ENCODE measurements around the gene RIMS3. TPM values are rescaled to one million over a fixed set of nuclear protein-coding genes. Genes with fewer than 3 reads are reported as not detected.
A peak's percentile ranks its signal among the peaks of the same experiment; 100 is the strongest.

RIMS3 gene
- total RNA-seq, 1 experiment from 2014 or later, result 9.0 TPM

GRCh38 chr1:40709802-40710278 is 44.4 kb upstream of the RIMS3 start:
- CTCF ChIA-PET, result no interaction called here
- Histone ChIP-seq H3K9me3 (ENCODE audit: control insufficient read depth in 1 of 2, insufficient read depth in 1 of 2, low read depth in 1 of 2, low read length in 2 of 2) (no peaks in the 10 kb centered on the region), H3K4me3 (replicated peaks in 1 of 2; ENCODE audit: low read depth in 1 of 2, low read length in 2 of 2) (peak overlapping the region; percentile 61 to 62), H3K36me3 (ENCODE audit: control insufficient read depth in 1 of 2, insufficient read depth in 2 of 2, low read length in 2 of 2) (no peaks in the 10 kb centered on the region), H3K27ac (ENCODE audit: low read depth, low read length) (peak overlapping the region; percentile 58; the same call in 1 of the 2 replicates), H3K79me2 (ENCODE audit: insufficient read depth, low read length) (peaks cover 93% of the 10 kb centered on the region), H3K9me2 (ENCODE audit: insufficient read depth) (no peaks in the 10 kb centered on the region; the same call in 1 of the 2 replicates), H3K4me2 (ENCODE audit: low read length) (peak overlapping the region; percentile 75), H2AFZ (ENCODE audit: low read depth, low read length, poor library complexity, severe bottlenecking) (no peak overlapping the region), H3K27me3 (ENCODE audit: insufficient read depth, low read length) (no peaks in the 10 kb centered on the region), H3K4me1 (ENCODE audit: control insufficient read depth in 1 of 2, insufficient read depth in 2 of 2, low read length in 2 of 2) (peaks cover 35 to 51% of the 10 kb centered on the region in 2 experiments), H3K9ac (ENCODE audit: low read length) (peak overlapping the region; percentile 60), H4K20me1 (ENCODE audit: insufficient read depth) (no peaks in the 10 kb centered on the region)
- BruUV-seq (replicated peaks), result no TSS peak
- DNase-seq (ENCODE audit: low read depth, low spot score) (no peak), ATAC-seq (no peak)
- intact Hi-C loops (cut with micrococcal nuclease), result no loop called here
- POLR2A ChIA-PET, result interaction anchor here (0.6 kb wide), 1 partner anchor 621 kb away, joined by 3 read pairs; no protein-coding TSS in a partner anchor
- RAD21 ChIA-PET (ENCODE audit: low non-redundant PET in 1 of 2, low total read pairs in 2 of 2, uncharacterized antibody in 2 of 2, unreplicated experiment in 2 of 2), result no interaction called here
- TF ChIP-seq, protein P1, sequence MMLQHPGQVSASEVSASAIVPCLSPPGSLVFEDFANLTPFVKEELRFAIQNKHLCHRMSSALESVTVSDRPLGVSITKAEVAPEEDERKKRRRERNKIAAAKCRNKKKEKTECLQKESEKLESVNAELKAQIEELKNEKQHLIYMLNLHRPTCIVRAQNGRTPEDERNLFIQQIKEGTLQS (IDR thresholded peaks at IDR 0.05), result no peak
- no peak for TF ChIP-seq EGR1 (IDR thresholded peaks at IDR 0.05; ENCODE audit: low read depth)
- TF ChIP-seq POLR2AphosphoS5 (IDR thresholded peaks at IDR 0.05; ENCODE audit: low read depth, low read length), result no peak
- no peak for TF ChIP-seq POLR2A (IDR thresholded peaks at IDR 0.05; ENCODE audit: borderline replicate concordance, extremely low read depth, insufficient read depth, insufficient read length)
- TF ChIP-seq SIN3A (IDR thresholded peaks at IDR 0.05; ENCODE audit: low read depth), result no peak
- no peak for TF ChIP-seq EZH2phosphoT487 (IDR thresholded peaks at IDR 0.05; ENCODE audit: borderline replicate concordance)
- TF ChIP-seq SRF (IDR thresholded peaks at IDR 0.05; ENCODE audit: low read depth), result no peak

- H3K79me2 ChIP-seq (ENCODE audit: insufficient read depth, low read length), result peaks cover 95% of the 10 kb centered on the region
- H3K9ac ChIP-seq (ENCODE audit: low read length), result peak overlapping the region; percentile 60
- H3K9me3 ChIP-seq (ENCODE audit: control insufficient read depth in 1 of 2, insufficient read depth in 1 of 2, low read depth in 1 of 2, low read length in 2 of 2), result no peaks in the 10 kb centered on the region
- peak overlapping the region; percentile 61 to 62 for H3K4me3 ChIP-seq (replicated peaks in 1 of 2; ENCODE audit: low read depth in 1 of 2, low read length in 2 of 2)
- BruUV-seq (replicated peaks), result TSS peak; percentile 62
- H3K27me3 ChIP-seq (ENCODE audit: insufficient read depth, low read length), result no peaks in the 10 kb centered on the region
- intact Hi-C loops (cut with micrococcal nuclease), result no loop called here
- peaks cover 35 to 55% of the 10 kb centered on the region in 2 experiments for H3K4me1 ChIP-seq (ENCODE audit: control insufficient read depth in 1 of 2, insufficient read depth in 2 of 2, low read length in 2 of 2)
- POLR2A ChIA-PET, result no interaction called here
- TF ChIP-seq TCF7L2 (IDR thresholded peaks at IDR 0.05; ENCODE audit: borderline replicate concordance, extremely low read depth, insufficient read depth, insufficient read length) (peak; percentile 35), SP1 (IDR thresholded peaks at IDR 0.05; ENCODE audit: low read depth) (peak; percentile 99), EZH2phosphoT487 (IDR thresholded peaks at IDR 0.05; ENCODE audit: borderline replicate concordance) (no peak), CBX3 (IDR thresholded peaks at IDR 0.05; ENCODE audit: low read depth) (no peak), POLR2AphosphoS5 (IDR thresholded peaks at IDR 0.05; ENCODE audit: low read depth, low read length) (peak; percentile 42), SRF (IDR thresholded peaks at IDR 0.05; ENCODE audit: low read depth) (peak; percentile 91), ELF1 (IDR thresholded peaks at IDR 0.05; ENCODE audit: borderline replicate concordance, low read depth) (peak; percentile 78)
- RAD21 ChIA-PET (ENCODE audit: low non-redundant PET in 1 of 2, low total read pairs in 2 of 2, uncharacterized antibody in 2 of 2, unreplicated experiment in 2 of 2), result no interaction called here
- DNase-seq (ENCODE audit: low read depth, low spot score) (peak; percentile 92), ATAC-seq (peak; percentile 97)
- no peaks in the 10 kb centered on the region; the same call in 1 of the 2 replicates for H3K9me2 ChIP-seq (ENCODE audit: insufficient read depth)
- no peaks in the 10 kb centered on the region for H3K36me3 ChIP-seq (ENCODE audit: control insufficient read depth in 1 of 2, insufficient read depth in 2 of 2, low read length in 2 of 2)
- no peak overlapping the region for H2AFZ ChIP-seq (ENCODE audit: low read depth, low read length, poor library complexity, severe bottlenecking)
- H4K20me1 ChIP-seq (ENCODE audit: insufficient read depth), result no peaks in the 10 kb centered on the region
- H3K4me2 ChIP-seq (ENCODE audit: low read length), result peak overlapping the region; percentile 75
- CTCF ChIA-PET, result no interaction called here
- H3K27ac ChIP-seq (ENCODE audit: low read depth, low read length), result peak overlapping the region; percentile 58
Observed at GRCh38 chr1:40709100-40709801, 43.8 kb upstream of the RIMS3 start.

Data from HCT116 (cell line).